CD14-positive monocyte (primary cell): Measurements from ENCODE around the gene STH. TPM values are rescaled to one million over a fixed set of nuclear protein-coding genes. Genes with fewer than 3 reads are reported as not detected.

Experiments used
- DNase-seq, 3 donors: peaks; one replicate each; pipeline ENCODE4 v3.0.0-alpha.2; 2011 to 2022
- H2AFZ ChIP-seq: 2 replicates; pipeline ENCODE4 v1.6.0; 2012; ENCODE audit warnings: mild to moderate bottlenecking, low read depth, low read length, inconsistent platforms; ENCODE audit not compliant: insufficient read depth, poor library complexity, severe bottlenecking
- H3K27ac ChIP-seq, 2 donors: 1 replicate in 1 of 2; 2 replicates in 1 of 2; pipeline ENCODE4 v1.5.1; 2012 to 2013; ENCODE audit warnings: low read length in 2 of 2, control low read depth in 1 of 2, inconsistent platforms in 1 of 2, low read depth in 1 of 2, mild to moderate bottlenecking in 1 of 2
- H3K27me3 ChIP-seq, 2 donors: one replicate each; pipeline versions ENCODE4 v1.6.0 to v1.6.1; 2011 to 2013; ENCODE audit warnings: low read length in 2 of 2; ENCODE audit not compliant: control insufficient read depth in 2 of 2, insufficient read depth in 2 of 2
- H3K36me3 ChIP-seq, 2 donors: replicated peaks in 1 of 2; 1 replicate in 1 of 2; 2 replicates in 1 of 2; pipeline versions ENCODE4 v1.5.1 to v1.6.1; 2012 to 2013; ENCODE audit warnings: low read length in 2 of 2, control low read depth in 1 of 2, inconsistent platforms in 1 of 2, mild to moderate bottlenecking in 1 of 2; ENCODE audit not compliant: insufficient read depth in 2 of 2, control insufficient read depth in 1 of 2
- H3K4me1 ChIP-seq, 2 donors: 1 replicate in 1 of 2; 2 replicates in 1 of 2; pipeline versions ENCODE4 v1.5.1 to v1.6.1; 2012 to 2013; ENCODE audit warnings: low read length in 2 of 2, control low read depth in 1 of 2, inconsistent platforms in 1 of 2, mild to moderate bottlenecking in 1 of 2, moderate library complexity in 1 of 2; ENCODE audit not compliant: insufficient read depth in 2 of 2, control insufficient read depth in 1 of 2
- H3K4me2 ChIP-seq: replicated peaks from 2 replicates; pipeline ENCODE3; 2012; ENCODE audit warnings: low read length, moderate library complexity, mild to moderate bottlenecking; ENCODE audit not compliant: poor library complexity, severe bottlenecking; ENCODE audit errors: extremely low read depth
- H3K4me3 ChIP-seq, 3 experiments: fragments of 200-600 bp in 1 of 3; sonication (generic) in 1 of 3; replicated peaks in 1 of 3; 1 replicate in 2 of 3; 2 replicates in 1 of 3; pipeline ENCODE4 v1.5.1; 2011 to 2013; ENCODE audit warnings: low read length in 3 of 3, mild to moderate bottlenecking in 3 of 3, control low read depth in 2 of 3, low read depth in 2 of 3, inconsistent platforms in 1 of 3, moderate library complexity in 1 of 3
- H3K79me2 ChIP-seq: 2 replicates; pipeline ENCODE4 v1.6.0; 2012; ENCODE audit warnings: mild to moderate bottlenecking, control low read depth, inconsistent platforms, low read length, moderate library complexity; ENCODE audit not compliant: insufficient read depth
- H3K9ac ChIP-seq: 2 replicates; pipeline ENCODE4 v1.6.0; 2017; ENCODE audit warnings: low read length, mild to moderate bottlenecking; ENCODE audit not compliant: insufficient read depth, poor library complexity, severe bottlenecking
- H3K9me3 ChIP-seq, 2 donors: replicated peaks in 1 of 2; 1 replicate in 1 of 2; 2 replicates in 1 of 2; pipeline versions ENCODE4 v1.5.1 to v1.6.1; 2012 to 2013; ENCODE audit warnings: low read length in 2 of 2, control low read depth in 1 of 2; ENCODE audit not compliant: control insufficient read depth in 1 of 2, insufficient read depth in 1 of 2
- H4K20me1 ChIP-seq: 2 replicates; pipeline ENCODE4 v1.6.0; 2012; ENCODE audit warnings: mild to moderate bottlenecking, low read length, control low read depth, moderate library complexity; ENCODE audit not compliant: insufficient read depth
- H3K27ac Mint-ChIP-seq, 7 donors: one replicate each; pipeline ENCODE4 v1.8.0; 2020; ENCODE audit warnings: mild to moderate bottlenecking in 7 of 7, mixed read lengths in 7 of 7, moderate library complexity in 6 of 7, inconsistent platforms in 2 of 7
- H3K27me3 Mint-ChIP-seq, 3 donors: one replicate each; pipeline ENCODE4 v1.8.0; 2021 to 2022; ENCODE audit warnings: low read depth in 3 of 3, mild to moderate bottlenecking in 3 of 3, mixed read lengths in 3 of 3, moderate library complexity in 3 of 3, inconsistent platforms in 1 of 3
- H3K36me3 Mint-ChIP-seq, 2 donors: one replicate each; pipeline ENCODE4 v1.8.0; 2020; ENCODE audit warnings: mixed read lengths in 2 of 2, inconsistent platforms in 1 of 2, mild to moderate bottlenecking in 1 of 2
- H3K4me1 Mint-ChIP-seq: one replicate; pipeline ENCODE4 v1.8.0; 2020; ENCODE audit warnings: mild to moderate bottlenecking, mixed read lengths
- H3K4me3 Mint-ChIP-seq, 2 donors: one replicate each; pipeline ENCODE4 v1.8.0; 2020; ENCODE audit warnings: mild to moderate bottlenecking in 2 of 2, mixed read lengths in 2 of 2, moderate library complexity in 1 of 2
- H3K9me3 Mint-ChIP-seq, 7 donors: one replicate each; pipeline ENCODE4 v1.8.0; 2020 to 2022; ENCODE audit warnings: mixed read lengths in 7 of 7, mild to moderate bottlenecking in 6 of 7, moderate library complexity in 6 of 7, inconsistent platforms in 2 of 7
- CTCF ChIP-seq: fragments of 200-600 bp; IDR thresholded peaks from one replicate; pipeline ENCODE4 v1.8.0; 2022; ENCODE audit warnings: antibody characterized with exemption, mild to moderate bottlenecking
- WGBS: methylation state at CpG from one replicate; pipeline ENCODE4 v1.1.5; 2013; ENCODE audit warnings: missing lambda C conversion rate; ENCODE audit not compliant: insufficient coverage; 5-methylcytosine and 5-hydroxymethylcytosine counted together
- intact Hi-C, 2 donors: fragments of 100-400 bp; cut with micrococcal nuclease; formaldehyde crosslinking; loops; one replicate each; pipeline versions ENCODE4 v1.15.0 to v1.15.1; 2023
- polyA plus RNA-seq, 3 donors: library from polyadenylated mRNA; depleted of rRNA in 1 of 3; unstranded in 2 of 3; stranded (reverse) in 1 of 3; fragments of 300-500 nt in 2 of 3; fragments of >200 nt in 1 of 3; fragmentation: Illumina TruSeq in 2 of 3; gene quantifications; 1 replicate in 2 of 3; 2 replicates in 1 of 3; pipeline ENCODE4 v1.2.3, GENCODE V29; 2012 to 2021

STH gene
- polyA plus RNA-seq, 3 donors, result not detected

DNA sequence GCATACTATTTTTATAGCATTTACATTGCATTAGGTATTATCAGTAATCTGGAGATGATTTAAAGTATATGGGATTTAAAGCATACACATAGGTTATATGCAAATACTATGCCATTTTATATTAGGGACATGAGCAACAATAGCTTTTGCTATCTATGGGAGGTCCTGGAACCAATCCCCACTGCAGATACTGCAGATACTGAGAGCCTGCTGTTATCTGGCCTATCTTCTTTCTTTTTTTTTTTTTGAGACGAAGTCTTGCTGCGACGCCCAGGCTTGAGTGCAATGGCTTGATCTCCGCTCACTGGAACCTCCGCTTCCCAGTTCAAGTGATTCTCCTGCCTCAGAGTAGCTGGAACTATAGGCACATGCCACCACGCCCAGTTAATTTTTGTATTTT lies 37.4 kb downstream of the STH start:
- DNase-seq, result no peak
- no peak overlapping the region for H3K4me2 ChIP-seq
- intact Hi-C loops, result no loop called here
- no peaks in the 10 kb centered on the region for H3K27me3 ChIP-seq
- no peak overlapping the region for H3K4me3 ChIP-seq
- no peak overlapping the region for H3K9ac ChIP-seq
- H3K36me3 Mint-ChIP-seq, result peaks cover 92 to 95% of the 10 kb centered on the region in 2 donors
- H3K4me1 Mint-ChIP-seq, result no peaks in the 10 kb centered on the region
- peaks cover 23% of the 10 kb centered on the region for H4K20me1 ChIP-seq
- no peak overlapping the region for H3K27ac ChIP-seq
- H3K4me3 Mint-ChIP-seq, result no peak overlapping the region
- WGBS, result 100% methylated on average over 3 of the region's 6 CpGs
- H3K9me3 Mint-ChIP-seq, result peaks cover 0 to 2% (median 0%) of the 10 kb centered on the region in 7 donors
- peak overlapping the region in 1 of 7 donors; percentile 22 for H3K27ac Mint-ChIP-seq
- H2AFZ ChIP-seq, result no peak overlapping the region
- H3K36me3 ChIP-seq, result peaks cover 96 to 100% of the 10 kb centered on the region in 2 donors
- no peaks in the 10 kb centered on the region for H3K4me1 ChIP-seq
- TF ChIP-seq CTCF, result no peak
- H3K79me2 ChIP-seq, result no peaks in the 10 kb centered on the region
- H3K27me3 Mint-ChIP-seq, result no peaks in the 10 kb centered on the region
- H3K9me3 ChIP-seq, result no peaks in the 10 kb centered on the region

DNA sequence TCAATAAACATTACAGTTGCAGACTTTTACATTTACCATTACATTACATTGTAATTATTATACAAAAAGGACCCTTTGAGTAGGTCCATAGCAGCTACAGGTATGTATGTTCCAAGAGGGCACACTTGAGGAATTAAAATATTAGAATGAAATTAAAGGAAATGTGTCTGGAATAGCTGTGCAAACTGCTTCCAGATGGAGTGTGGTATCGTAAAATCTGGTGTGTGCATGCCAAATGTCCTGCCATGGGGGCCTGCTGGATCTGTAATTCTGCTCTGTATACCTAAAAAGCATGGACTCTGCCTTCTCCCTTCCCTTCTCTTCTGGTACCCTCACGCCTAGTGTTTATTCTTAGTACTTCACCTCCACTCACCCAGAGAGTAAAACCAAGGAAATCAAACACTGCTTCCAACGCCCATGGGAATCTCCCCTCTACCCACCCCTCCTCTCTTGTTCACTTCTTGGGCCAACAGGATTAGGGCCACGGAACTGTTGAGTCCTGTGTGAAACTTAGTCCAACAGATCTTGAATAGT lies 38.7 kb downstream of the STH start:
- Histone ChIP-seq H3K27me3 (no peaks in the 10 kb centered on the region), H3K27ac (no peak overlapping the region), H3K79me2 (no peaks in the 10 kb centered on the region), H3K9me3 (no peaks in the 10 kb centered on the region), H3K4me1 (no peaks in the 10 kb centered on the region), H3K9ac (no peak overlapping the region), H4K20me1 (peaks cover 15% of the 10 kb centered on the region), H3K36me3 (peaks cover 91 to 100% of the 10 kb centered on the region in 2 donors), H2AFZ (no peak overlapping the region), H3K4me3 (no peak overlapping the region), H3K4me2 (no peak overlapping the region)
- no peak for TF ChIP-seq CTCF
- intact Hi-C loops, result no loop called here
- Mint-ChIP-seq H3K36me3 (peaks cover 90 to 95% of the 10 kb centered on the region in 2 donors), H3K9me3 (peaks cover 0 to 2% (median 0%) of the 10 kb centered on the region in 7 donors), H3K4me1 (no peaks in the 10 kb centered on the region), H3K27ac (peak overlapping the region in 1 of 7 donors; percentile 11), H3K4me3 (no peak overlapping the region), H3K27me3 (no peaks in the 10 kb centered on the region)
- 100% methylated on average over 3 of the region's 4 CpGs for WGBS
- DNase-seq, result no peak
